HepG2 (cell line): ENCODE results near the gene PRR5L. TPM values are rescaled to one million over a fixed set of nuclear protein-coding genes. Genes with fewer than 3 reads are reported as not detected.

Experiments
- ATAC-seq: fragments of 200-7000 bp; cut with Tn5 transposase; 3 replicates; pipeline ENCODE4 v1.9.1; 2020; ENCODE audit warnings: mild to moderate bottlenecking, moderate library complexity
- BruUV-seq: library from RNA; stranded (reverse); fragments of 400-500 nt; replicated peaks from 2 replicates; lab custom pipeline; 2021; lab: Mats Ljungman, UMichigan
- CTCF ChIA-PET: fragments of 300-600 bp; formaldehyde crosslinking; extraction: SDS; loops from one replicate; lab custom pipeline; 2021; ENCODE audit warnings: low total read pairs, inconsistent platforms, low intra/inter-chr PET ratio; lab: Yijun Ruan, JAX
- POLR2A ChIA-PET: fragments of 350-600 bp; sonication (Branson Sonifier 250); formaldehyde crosslinking; loops from one replicate; lab custom pipeline; 2020; ENCODE audit warnings: antibody characterized with exemption, inconsistent platforms; lab: Yijun Ruan, JAX
- DNase-seq: peaks from one replicate; pipeline ENCODE4 v3.0.0-alpha.2; 2015; ENCODE audit warnings: low spot score
- FAIRE-seq: peaks from 3 replicates; lab custom pipeline; 2011; peaks lifted over from hg19 to GRCh38; lab: Jason Lieb, UNC
- H2AFZ ChIP-seq: one replicate; pipeline ENCODE4 v1.6.1; 2011; ENCODE audit warnings: low read length, inconsistent platforms
- H3K27ac ChIP-seq: fragments of 300-600 bp; 3 replicates; pipeline ENCODE4 v1.8.0; 2011; ENCODE audit warnings: mixed run types, mild to moderate bottlenecking, mixed read lengths, low read length, inconsistent platforms; ENCODE audit not compliant: insufficient read depth; ENCODE audit errors: extremely low read length
- H3K27me3 ChIP-seq, 2 experiments: fragments of 200-600 bp in 1 of 2; 2 replicates in 1 of 2; 3 replicates in 1 of 2; pipeline versions ENCODE4 v1.6.0 to v1.8.0; 2011; ENCODE audit warnings: low read length in 2 of 2, mild to moderate bottlenecking in 2 of 2, moderate library complexity in 2 of 2, inconsistent platforms in 1 of 2; ENCODE audit not compliant: insufficient read depth in 2 of 2, control insufficient read depth in 1 of 2
- H3K36me3 ChIP-seq, 2 experiments: fragments of 200-600 bp in 1 of 2; replicated peaks in 1 of 2; 2 replicates in 1 of 2; 3 replicates in 1 of 2; pipeline versions ENCODE4 v1.5.1 to v1.8.0; 2011; ENCODE audit warnings: low read length in 2 of 2, inconsistent platforms in 1 of 2; ENCODE audit not compliant: insufficient read depth in 2 of 2, control insufficient read depth in 1 of 2
- H3K4me1 ChIP-seq: 2 replicates; pipeline ENCODE4 v1.5.1; 2012; ENCODE audit warnings: low read length, inconsistent platforms; ENCODE audit not compliant: insufficient read depth
- H3K4me2 ChIP-seq: 2 replicates; pipeline ENCODE4 v1.6.0; 2011; ENCODE audit warnings: low read depth, low read length, inconsistent platforms
- H3K4me3 ChIP-seq, 3 experiments: fragments of 200-600 bp in 1 of 3; sonication (generic), shearing (Covaris generic) in 1 of 3; replicated peaks in 1 of 3; 2 replicates each; pipeline ENCODE4 v1.5.1; 2011 to 2016; ENCODE audit warnings: low read length in 3 of 3, inconsistent platforms in 2 of 3, low read depth in 2 of 3, mild to moderate bottlenecking in 2 of 3, control low read depth in 1 of 3, mixed read lengths in 1 of 3; ENCODE audit not compliant: insufficient read depth in 1 of 3
- H3K79me2 ChIP-seq: one replicate; pipeline ENCODE4 v1.6.1; 2011; ENCODE audit warnings: low read length, inconsistent platforms; ENCODE audit not compliant: insufficient read depth
- H3K9ac ChIP-seq: 2 replicates; pipeline ENCODE4 v1.6.0; 2011; ENCODE audit warnings: mild to moderate bottlenecking, low read depth, low read length, inconsistent platforms; ENCODE audit not compliant: insufficient read depth
- H3K9me3 ChIP-seq: 2 replicates; pipeline ENCODE4 v1.5.1; 2012; ENCODE audit warnings: mild to moderate bottlenecking, low read length
- H4K20me1 ChIP-seq: 2 replicates; pipeline ENCODE4 v1.6.0; 2011; ENCODE audit warnings: inconsistent platforms, mild to moderate bottlenecking, low read length, moderate library complexity; ENCODE audit not compliant: insufficient read depth
- DMAP1 ChIP-seq: IDR thresholded peaks from 2 replicates; pipeline ENCODE4 v1.6.1; 2016
- E2F1 ChIP-seq: sonication (generic); formaldehyde crosslinking; IDR thresholded peaks from 2 replicates; pipeline ENCODE4 v1.5.0; 2020; ENCODE audit warnings: missing genetic modification reagents
- EZH2 ChIP-seq: conservative IDR thresholded peaks from 2 replicates; pipeline ENCODE4 v1.6.1; 2012; ENCODE audit warnings: mild to moderate bottlenecking, low read depth, low read length, moderate library complexity
- GATAD1 ChIP-seq: IDR thresholded peaks from 2 replicates; pipeline ENCODE4 v1.6.1; 2016; ENCODE audit warnings: missing genetic modification reagents, missing compliant biosample characterization
- GRHL1 ChIP-seq: sonication (generic); formaldehyde crosslinking; conservative IDR thresholded peaks from 2 replicates; pipeline ENCODE4 v1.8.0; 2022; ENCODE audit warnings: missing genetic modification reagents
- IRX3 ChIP-seq: sonication (generic); formaldehyde crosslinking; IDR thresholded peaks from 2 replicates; pipeline ENCODE4 v1.8.1; 2023; ENCODE audit warnings: mild to moderate bottlenecking, low read depth, missing genetic modification reagents, borderline replicate concordance
- MLX ChIP-seq: IDR thresholded peaks from 2 replicates; pipeline ENCODE4 v1.6.1; 2016
- NFE2L1 ChIP-seq: sonication (generic); formaldehyde crosslinking; IDR thresholded peaks from 2 replicates; pipeline ENCODE4 v1.4.0; 2020; ENCODE audit warnings: missing genetic modification reagents, mild to moderate bottlenecking, borderline replicate concordance
- REPIN1 ChIP-seq: sonication (generic); formaldehyde crosslinking; IDR thresholded peaks from 2 replicates; pipeline ENCODE4 v1.8.0; 2022; ENCODE audit warnings: missing genetic modification reagents, low read depth, mild to moderate bottlenecking, borderline replicate concordance
- SIX4 ChIP-seq: sonication (generic); formaldehyde crosslinking; IDR thresholded peaks from 2 replicates; pipeline ENCODE4 v1.4.0; 2020; ENCODE audit warnings: missing genetic modification reagents
- SMARCE1 ChIP-seq: fragments of 450-650 bp; IDR thresholded peaks from 2 replicates; pipeline ENCODE4 v1.6.1; 2017; ENCODE audit warnings: borderline replicate concordance
- TERF1 ChIP-seq: sonication (generic); formaldehyde crosslinking; IDR thresholded peaks from 2 replicates; pipeline ENCODE4 v1.8.0; 2022; ENCODE audit warnings: mild to moderate bottlenecking, missing genetic modification reagents, moderate library complexity
- TFDP1 ChIP-seq: IDR thresholded peaks from 2 replicates; pipeline ENCODE4 v1.6.1; 2016; ENCODE audit warnings: missing compliant biosample characterization, missing genetic modification reagents, borderline replicate concordance
- TIGD3 ChIP-seq: sonication (generic); formaldehyde crosslinking; IDR thresholded peaks from 2 replicates; pipeline ENCODE4 v1.5.1; 2020; ENCODE audit warnings: mild to moderate bottlenecking, missing genetic modification reagents, borderline replicate concordance
- ZNF337 ChIP-seq: sonication (generic); formaldehyde crosslinking; IDR thresholded peaks from 2 replicates; pipeline ENCODE4 v1.5.1; 2020; ENCODE audit warnings: missing genetic modification reagents, low read depth, mild to moderate bottlenecking, borderline replicate concordance
- ZNF382 ChIP-seq: sonication (generic); formaldehyde crosslinking; IDR thresholded peaks from 2 replicates; pipeline ENCODE4 v1.5.0; 2020; ENCODE audit warnings: missing genetic modification reagents, mild to moderate bottlenecking, borderline replicate concordance
- ZNF451 ChIP-seq: sonication (generic); formaldehyde crosslinking; IDR thresholded peaks from 2 replicates; pipeline ENCODE4 v1.5.0; 2020; ENCODE audit warnings: mild to moderate bottlenecking, missing genetic modification reagents
- ZNF615 ChIP-seq: sonication (generic); formaldehyde crosslinking; IDR thresholded peaks from 2 replicates; pipeline ENCODE4 v1.5.0; 2020; ENCODE audit warnings: mild to moderate bottlenecking, missing genetic modification reagents, borderline replicate concordance
- ZNF678 ChIP-seq: sonication (generic); formaldehyde crosslinking; IDR thresholded peaks from 2 replicates; pipeline ENCODE4 v1.4.0; 2020; ENCODE audit warnings: mild to moderate bottlenecking, missing genetic modification reagents
- WGBS: methylation state at CpG from one replicate; pipeline ENCODE4 v1.1.6; 2017; ENCODE audit warnings: low lambda C conversion rate; 5-methylcytosine and 5-hydroxymethylcytosine counted together
- in situ Hi-C: cut with HindIII; loops from 2 replicates; pipeline ENCODE4 v1.10.0; 2017; ENCODE audit warnings: low pct_unique_long_range_greater_than_20kb; ENCODE audit not compliant: extremely low pct_ligation_motif_present
- intact Hi-C: fragments of 100-400 bp; cut with micrococcal nuclease; formaldehyde crosslinking; loops from one replicate; pipeline ENCODE4 v1.10.0; 2022; ENCODE audit not compliant: unreplicated experiment
- polyA plus RNA-seq, 8 experiments: library from polyadenylated mRNA; depleted of rRNA in 3 of 8; stranded (reverse) in 7 of 8; unstranded in 1 of 8; fragments of >200 nt; fragmentation: Illumina TruSeq in 4 of 8; extraction: Trizol in 4 of 8; gene quantifications; 2 replicates each; pipeline versions ENCODE4 v1.2.1 to v1.2.3, GENCODE V29; 2011 to 2016; ENCODE audit warnings: low read depth in 4 of 8, missing spikeins in 1 of 8, mixed read lengths in 1 of 8; ENCODE audit not compliant: insufficient read depth in 1 of 8
- total RNA-seq, 5 experiments: library from RNA; depleted of rRNA; stranded (reverse); fragments of >200 nt; fragmentation: Illumina TruSeq; extraction: Trizol; gene quantifications; 2 replicates each; pipeline ENCODE4 v1.2.3, GENCODE V29; 2016; ENCODE audit warnings: low read depth in 1 of 5

Gene PRR5L
- total and polyA plus RNA-seq, 2 of the 13 experiments (the other 11 are each of a cell fraction or from before 2014, with no cell fraction given): 0.16 TPM; not detected in 1

- Histone ChIP-seq H3K4me3 (no peak overlapping the region), H3K36me3 (no peaks in the 10 kb centered on the region), H3K79me2 (no peaks in the 10 kb centered on the region), H3K4me1 (no peaks in the 10 kb centered on the region), H2AFZ (no peak overlapping the region), H3K9ac (no peak overlapping the region), H3K9me3 (no peaks in the 10 kb centered on the region), H3K27me3 (peaks cover 0 to 2% of the 10 kb centered on the region in 2 experiments; a peak in 2 of 5 replicates), H3K27ac (no peak overlapping the region), H3K4me2 (no peak overlapping the region), H4K20me1 (no peaks in the 10 kb centered on the region)
- FAIRE-seq: no peak
- ATAC-seq: no peak
- intact Hi-C loops (no loop called here), in situ Hi-C loops (no loop called here)
- DNase-seq: no peak
- POLR2A ChIA-PET: no interaction called here
- WGBS: 77% methylated on average over 5 of the region's 5 CpGs
- CTCF ChIA-PET: no interaction called here
- BruUV-seq: no TSS peak
- TF ChIP-seq REPIN1 (no peak), GATAD1 (CRISPR knock-in tag) (no peak), SMARCE1 (no peak), MLX (CRISPR knock-in tag) (no peak), NFE2L1 (CRISPR knock-in tag) (no peak), ZNF678 (CRISPR knock-in tag) (no peak), EZH2 (no peak), SIX4 (CRISPR knock-in tag) (no peak), IRX3 (no peak), TIGD3 (CRISPR knock-in tag) (no peak), GRHL1 (CRISPR knock-in tag) (no peak), ZNF615 (no peak), E2F1 (CRISPR knock-in tag) (no peak), ZNF451 (no peak), ZNF337 (no peak), DMAP1 (CRISPR knock-in tag) (no peak), TFDP1 (CRISPR knock-in tag) (no peak), ZNF382 (CRISPR knock-in tag) (no peak), TERF1 (CRISPR knock-in tag) (no peak)
Observed at GRCh38 chr11:36343436-36343835, 47.3 kb downstream of the PRR5L start.
